Right forelimb (tissue), 1 donor: ENCODE data around the gene PKNOX2.

Experiments used
- DNase-seq: peaks from one replicate; pipeline ENCODE4 v3.0.0-alpha.2; 2018

PKNOX2 gene

GRCh38 chr11:125454047-125454446 is 289.5 kb downstream of the PKNOX2 start:
- DNase-seq: no peak

- DNase-seq: no peak
Measured at GRCh38 chr11:125455851-125456250, 291.3 kb downstream of the PKNOX2 start.

- peak; percentile 72 for DNase-seq
Measured at GRCh38 chr11:125457814-125458343, 293.3 kb downstream of the PKNOX2 start.

- DNase-seq: no peak
Measured at GRCh38 chr11:125460275-125460674, 295.7 kb downstream of the PKNOX2 start.

GRCh38 chr11:125463590-125464269 is 299.2 kb downstream of the PKNOX2 start:
- DNase-seq: no peak

- DNase-seq: no peak
Measured at GRCh38 chr11:125464270-125464662, 299.7 kb downstream of the PKNOX2 start.

- DNase-seq: no peak
Measured at GRCh38 chr11:125464666-125465065, 300.1 kb downstream of the PKNOX2 start.

GRCh38 chr11:125465255-125465654 is 300.7 kb downstream of the PKNOX2 start:
- DNase-seq: no peak

- DNase-seq: no peak
Measured at GRCh38 chr11:125465701-125466100, 301.1 kb downstream of the PKNOX2 start.

GRCh38 chr11:125468025-125468424 is 303.5 kb downstream of the PKNOX2 start:
- DNase-seq: no peak

- DNase-seq: no peak
Measured at GRCh38 chr11:125468852-125469251, 304.3 kb downstream of the PKNOX2 start.

GRCh38 chr11:125470355-125470754 is 305.8 kb downstream of the PKNOX2 start:
- no peak for DNase-seq

GRCh38 chr11:125476721-125477120 is 312.2 kb downstream of the PKNOX2 start:
- DNase-seq: no peak

GRCh38 chr11:125479137-125479536 is 314.6 kb downstream of the PKNOX2 start:
- no peak for DNase-seq

- DNase-seq: no peak
Measured at GRCh38 chr11:125481531-125481930, 317.0 kb downstream of the PKNOX2 start.
